Stimulated activated CD4-positive, alpha-beta T cell treated with anti-CD3 and anti-CD28 coated beads, TNF-alpha, amount 100 ng/mL, for 48 hours (primary cell): Measurements from ENCODE around the gene CCT8.
"Not testable (repeated sequence)": the region's sequence is repeated elsewhere in the genome, so short reads cannot be mapped to it uniquely, and the experiment has no call there.

Source experiments
- DNase-seq, 3 donors: peaks; one replicate each; pipeline ENCODE4 v3.0.0-alpha.2; 2020; ENCODE audit warnings: low read depth in 3 of 3

The CCT8 gene

DNA sequence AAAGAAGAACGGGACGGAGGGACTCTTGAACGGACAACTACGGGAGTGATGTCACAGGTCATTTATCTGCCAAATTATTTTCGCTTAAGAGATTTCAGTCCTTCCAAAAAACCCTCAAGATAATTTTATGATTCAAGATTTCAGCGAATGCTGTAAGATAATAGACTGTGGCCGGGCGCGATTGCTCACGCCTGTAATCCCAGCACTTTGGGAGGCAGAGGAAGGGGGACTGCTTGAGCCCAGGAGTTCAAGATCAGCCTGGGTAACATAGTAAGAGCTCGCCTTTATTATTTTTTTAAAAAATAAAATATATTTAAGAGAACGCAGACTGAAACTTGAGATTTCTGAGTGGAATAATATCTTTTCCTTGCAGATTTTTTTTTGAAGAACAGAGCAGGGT, 54.9 kb downstream of the CCT8 start:
- no peak for DNase-seq

DNA sequence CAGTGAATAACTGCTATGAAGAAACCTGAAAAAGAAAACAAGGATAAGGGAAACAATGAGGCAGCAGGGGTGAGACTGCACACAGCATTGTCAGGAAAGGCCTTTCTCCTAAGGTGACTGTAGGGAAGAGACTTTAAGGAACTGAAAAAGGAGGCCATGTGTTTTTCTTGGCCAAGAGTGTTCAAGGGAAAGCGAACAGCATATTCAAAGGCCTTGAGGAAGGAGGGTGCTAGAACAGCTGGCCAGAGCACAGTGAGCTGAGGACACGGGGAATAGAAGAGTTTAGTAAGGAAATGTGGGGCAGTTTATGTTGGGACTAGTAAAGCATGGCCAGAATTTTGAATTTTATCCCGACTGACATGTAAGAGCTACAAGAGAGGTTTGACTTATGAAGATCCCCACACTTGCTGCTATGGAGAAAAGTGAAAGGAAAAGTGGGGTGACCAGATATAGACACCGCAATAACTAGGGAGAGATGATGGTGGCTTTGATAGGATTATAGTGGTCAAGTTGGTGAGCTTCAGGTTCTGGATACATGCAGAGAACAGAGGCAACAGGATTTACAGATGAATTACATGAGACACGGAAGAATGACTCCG, 55.7 kb downstream of the CCT8 start:
- no peak for DNase-seq

DNA sequence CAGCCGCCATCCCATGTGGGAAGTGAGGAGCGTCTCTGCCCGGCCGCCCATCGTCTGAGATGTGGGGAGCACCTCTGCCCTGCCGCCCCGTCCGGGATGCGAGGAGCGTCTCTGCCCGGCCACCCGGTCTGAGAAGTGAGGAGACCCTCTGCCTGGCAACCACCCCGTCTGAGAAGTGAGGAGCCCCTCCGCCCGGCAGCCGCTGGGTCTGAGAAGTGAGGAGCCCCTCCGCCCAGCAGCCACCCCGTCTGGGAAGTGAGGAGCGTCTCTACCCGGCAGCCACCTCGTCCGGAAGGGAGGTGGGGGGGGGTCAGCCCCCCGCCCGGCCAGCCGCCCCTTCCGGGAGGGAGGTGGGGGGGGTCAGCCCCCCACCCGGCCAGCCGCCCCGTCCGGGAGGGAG, 62.2 kb downstream of the CCT8 start:
- not testable (repeated sequence) for DNase-seq

DNA sequence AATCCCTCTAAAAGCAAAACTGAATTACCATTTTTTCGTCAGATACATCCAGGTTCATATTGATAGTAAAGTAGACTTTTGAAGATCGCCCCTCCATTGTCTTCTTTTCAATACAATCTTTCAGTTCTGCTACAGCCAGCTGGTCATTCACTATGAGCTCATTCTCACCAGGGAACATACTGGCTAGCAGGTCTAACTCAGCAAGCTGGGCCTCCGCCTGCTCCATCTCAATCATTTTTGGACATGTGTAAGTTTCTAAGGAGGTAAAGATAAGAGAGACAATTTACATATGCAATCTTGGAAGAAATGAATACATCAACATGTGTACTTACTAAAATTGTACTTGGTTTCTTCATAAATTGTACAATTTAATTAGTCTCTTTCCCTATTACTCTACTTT, 65.1 kb downstream of the CCT8 start:
- no peak for DNase-seq

DNA sequence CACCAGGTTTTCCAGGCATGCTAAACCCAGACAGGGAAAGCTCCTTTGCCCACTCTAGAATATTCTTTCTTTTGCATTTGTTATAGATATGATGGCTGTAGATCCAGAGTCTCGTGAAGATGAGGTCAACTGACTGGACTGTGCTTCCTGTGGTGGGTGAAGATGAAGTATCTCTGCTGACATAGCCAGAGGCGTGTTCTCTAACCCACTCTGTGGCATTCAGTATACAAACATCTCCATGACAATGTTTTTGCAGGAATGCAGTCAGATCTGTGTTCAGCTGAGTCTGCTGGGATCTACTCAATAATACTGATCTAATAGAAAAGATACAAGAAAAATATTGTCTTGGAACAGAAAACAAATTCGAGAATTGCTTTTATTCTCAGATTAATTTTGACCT, 65.6 kb downstream of the CCT8 start:
- DNase-seq, result no peak

DNA sequence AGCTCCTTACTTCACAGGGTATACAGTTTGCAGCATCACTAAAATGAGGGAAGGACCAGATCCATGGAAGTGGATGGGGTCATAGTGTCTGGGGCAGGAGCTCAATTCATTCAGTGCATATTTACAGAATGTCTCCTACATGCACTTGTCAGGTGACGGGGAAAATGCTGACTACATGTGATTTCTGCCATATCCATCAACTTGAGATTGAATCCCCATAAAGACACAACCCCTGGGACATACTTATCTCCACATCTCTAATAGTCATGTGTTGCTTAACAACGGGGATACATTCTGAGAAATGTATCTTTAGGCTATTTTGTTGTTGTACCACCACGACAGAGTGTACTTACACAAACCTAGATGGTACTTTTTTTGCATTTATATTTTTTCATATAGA, 66.3 kb downstream of the CCT8 start:
- DNase-seq, result no peak
